Loucy (cell line): Measurements from ENCODE around the gene ABCA10.

Experiments used
- H2AFZ ChIP-seq: fragments of 200-600 bp; sonication (generic); 2 replicates; pipeline ENCODE4 v1.6.0; 2016; ENCODE audit warnings: antibody characterized with exemption, mild to moderate bottlenecking, low read length, moderate library complexity
- H3F3A ChIP-seq: fragments of 200-600 bp; 2 replicates; pipeline ENCODE4 v1.6.0; 2016; ENCODE audit warnings: antibody characterized with exemption, low read depth, mild to moderate bottlenecking
- H3K27me3 ChIP-seq: fragments of 200-600 bp; sonication (generic); 2 replicates; pipeline ENCODE4 v1.6.1; 2014; ENCODE audit warnings: low read length, mild to moderate bottlenecking; ENCODE audit not compliant: insufficient read depth, poor library complexity, severe bottlenecking
- H3K36me3 ChIP-seq: fragments of 200-600 bp; sonication (generic); 2 replicates; pipeline ENCODE4 v1.6.1; 2016; ENCODE audit warnings: low read length; ENCODE audit not compliant: insufficient read depth
- H3K4me1 ChIP-seq: fragments of 200-600 bp; sonication (generic); 2 replicates; pipeline ENCODE4 v1.5.1; 2014; ENCODE audit warnings: low read length, mild to moderate bottlenecking; ENCODE audit not compliant: insufficient read depth, poor library complexity, severe bottlenecking
- H3K4me2 ChIP-seq: fragments of 200-600 bp; sonication (generic); 2 replicates; pipeline ENCODE4 v1.6.0; 2014; ENCODE audit warnings: antibody characterized with exemption, low read length, low read depth, mild to moderate bottlenecking; ENCODE audit not compliant: poor library complexity, severe bottlenecking
- H3K4me3 ChIP-seq: fragments of 200-600 bp; sonication (generic); 2 replicates; pipeline ENCODE4 v1.5.1; 2014; ENCODE audit warnings: low read length, mild to moderate bottlenecking, mixed read lengths; ENCODE audit not compliant: poor library complexity, severe bottlenecking
- H3K79me2 ChIP-seq: fragments of 200-600 bp; sonication (generic); 2 replicates; pipeline ENCODE4 v1.6.1; 2014; ENCODE audit warnings: low read length; ENCODE audit not compliant: insufficient read depth
- H3K9ac ChIP-seq: fragments of 200-600 bp; sonication (generic); 2 replicates; pipeline ENCODE4 v1.6.0; 2014; ENCODE audit warnings: mild to moderate bottlenecking, low read depth, low read length, moderate library complexity; ENCODE audit not compliant: poor library complexity, severe bottlenecking
- H3K9me2 ChIP-seq: fragments of 200-600 bp; sonication (generic); replicated peaks from 2 replicates; pipeline ENCODE4 v1.6.1; 2016; ENCODE audit warnings: low read depth, low read length, mixed read lengths
- H3K9me3 ChIP-seq: fragments of 200-600 bp; sonication (generic); 2 replicates; pipeline ENCODE4 v1.6.1; 2014; ENCODE audit warnings: mild to moderate bottlenecking, antibody characterized with exemption, low read length, low read depth; ENCODE audit not compliant: insufficient read depth
- H4K20me1 ChIP-seq: fragments of 200-600 bp; sonication (generic); 2 replicates; pipeline ENCODE4 v1.6.0; 2014; ENCODE audit warnings: antibody characterized with exemption, low read length, mild to moderate bottlenecking; ENCODE audit not compliant: insufficient read depth, poor library complexity, severe bottlenecking
- EZH2phosphoT487 ChIP-seq: fragments of 200-600 bp; IDR thresholded peaks from 2 replicates; pipeline ENCODE4 v1.6.1; 2018; ENCODE audit warnings: antibody characterized with exemption, mild to moderate bottlenecking, moderate library complexity, borderline replicate concordance
- TF ChIP-seq, protein P1 (sequence below): fragments of 200-600 bp; sonication (generic); conservative IDR thresholded peaks from 2 replicates; pipeline ENCODE4 v1.5.1; 2014; ENCODE audit warnings: mild to moderate bottlenecking, antibody characterized with exemption, low read length

ABCA10 gene

DNA sequence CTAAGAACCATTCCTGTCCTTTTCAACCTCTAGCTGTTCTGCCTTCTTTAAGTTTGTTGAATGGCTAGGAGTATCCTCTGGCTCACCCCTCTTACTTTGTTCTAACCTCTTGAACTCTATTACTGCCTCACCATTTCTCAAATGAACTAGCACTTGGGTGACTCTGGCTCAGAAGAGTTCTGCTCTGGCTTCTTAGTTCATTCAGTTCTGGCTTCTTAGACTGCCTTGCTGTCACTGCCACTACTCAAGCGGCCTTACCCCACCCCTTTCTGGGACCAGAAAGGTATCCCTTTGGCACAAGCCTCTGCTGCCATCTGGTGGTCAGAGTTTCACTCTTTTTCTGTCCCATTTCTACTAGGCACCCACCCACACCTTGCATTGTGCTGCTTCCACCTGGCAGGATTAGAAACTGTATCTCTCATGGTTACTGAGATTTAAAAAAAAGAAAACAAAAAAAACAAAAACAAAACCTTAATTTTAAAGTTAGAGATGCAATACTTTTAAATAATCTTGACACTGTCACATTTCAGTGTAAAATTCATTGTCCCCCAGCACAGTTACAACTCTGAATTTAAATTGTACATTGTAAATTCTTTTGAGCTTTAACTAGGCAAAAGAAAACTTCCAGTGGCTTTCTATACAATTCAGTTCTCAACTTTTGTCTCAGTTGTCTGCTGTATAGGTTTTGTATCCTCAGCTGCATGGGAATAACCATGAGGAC is 6.9 kb upstream of the ABCA10 start:
- Histone ChIP-seq H3K9me3 (no peaks in the 10 kb centered on the region), H3K9me2 (no peaks in the 10 kb centered on the region), H3K4me3 (no peak overlapping the region), H3K27me3 (no peaks in the 10 kb centered on the region), H3K4me1 (no peaks in the 10 kb centered on the region), H3K79me2 (no peaks in the 10 kb centered on the region), H4K20me1 (no peaks in the 10 kb centered on the region), H3F3A (no peaks in the 10 kb centered on the region), H3K4me2 (no peak overlapping the region), H3K36me3 (no peaks in the 10 kb centered on the region), H2AFZ (no peak overlapping the region), H3K9ac (no peak overlapping the region)
- TF ChIP-seq, protein P1, sequence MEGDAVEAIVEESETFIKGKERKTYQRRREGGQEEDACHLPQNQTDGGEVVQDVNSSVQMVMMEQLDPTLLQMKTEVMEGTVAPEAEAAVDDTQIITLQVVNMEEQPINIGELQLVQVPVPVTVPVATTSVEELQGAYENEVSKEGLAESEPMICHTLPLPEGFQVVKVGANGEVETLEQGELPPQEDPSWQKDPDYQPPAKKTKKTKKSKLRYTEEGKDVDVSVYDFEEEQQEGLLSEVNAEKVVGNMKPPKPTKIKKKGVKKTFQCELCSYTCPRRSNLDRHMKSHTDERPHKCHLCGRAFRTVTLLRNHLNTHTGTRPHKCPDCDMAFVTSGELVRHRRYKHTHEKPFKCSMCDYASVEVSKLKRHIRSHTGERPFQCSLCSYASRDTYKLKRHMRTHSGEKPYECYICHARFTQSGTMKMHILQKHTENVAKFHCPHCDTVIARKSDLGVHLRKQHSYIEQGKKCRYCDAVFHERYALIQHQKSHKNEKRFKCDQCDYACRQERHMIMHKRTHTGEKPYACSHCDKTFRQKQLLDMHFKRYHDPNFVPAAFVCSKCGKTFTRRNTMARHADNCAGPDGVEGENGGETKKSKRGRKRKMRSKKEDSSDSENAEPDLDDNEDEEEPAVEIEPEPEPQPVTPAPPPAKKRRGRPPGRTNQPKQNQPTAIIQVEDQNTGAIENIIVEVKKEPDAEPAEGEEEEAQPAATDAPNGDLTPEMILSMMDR = peak; percentile 90
- no peak for TF ChIP-seq EZH2phosphoT487

DNA sequence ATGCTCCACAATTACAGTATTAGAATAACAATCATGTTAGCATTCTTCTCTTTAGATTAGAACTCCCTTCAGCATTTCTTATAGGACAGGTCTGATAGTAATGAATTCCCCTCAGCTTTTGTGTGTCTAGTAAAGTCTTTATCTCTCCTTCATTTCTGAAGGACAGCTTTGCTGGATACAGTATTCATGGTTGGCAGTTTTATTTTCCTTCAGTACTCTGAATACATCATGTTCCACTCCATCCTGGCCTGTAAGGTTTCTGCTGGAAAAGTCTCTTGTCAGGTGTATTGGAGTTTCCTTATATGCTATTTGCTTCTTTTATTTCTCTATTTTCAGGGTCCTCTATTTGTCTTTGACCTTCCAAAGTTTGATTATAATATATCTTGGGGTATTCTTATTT is 4.0 kb upstream of the ABCA10 start:
- Histone ChIP-seq H3K4me1 (no peaks in the 10 kb centered on the region), H3K36me3 (no peaks in the 10 kb centered on the region), H3K9me3 (no peaks in the 10 kb centered on the region), H3F3A (no peaks in the 10 kb centered on the region), H3K27me3 (no peaks in the 10 kb centered on the region), H3K79me2 (no peaks in the 10 kb centered on the region), H2AFZ (no peak overlapping the region), H3K9ac (no peak overlapping the region), H4K20me1 (no peaks in the 10 kb centered on the region), H3K4me2 (no peak overlapping the region), H3K4me3 (no peak overlapping the region), H3K9me2 (no peaks in the 10 kb centered on the region)
- TF ChIP-seq, protein P1 = no peak
- TF ChIP-seq EZH2phosphoT487 = no peak

DNA sequence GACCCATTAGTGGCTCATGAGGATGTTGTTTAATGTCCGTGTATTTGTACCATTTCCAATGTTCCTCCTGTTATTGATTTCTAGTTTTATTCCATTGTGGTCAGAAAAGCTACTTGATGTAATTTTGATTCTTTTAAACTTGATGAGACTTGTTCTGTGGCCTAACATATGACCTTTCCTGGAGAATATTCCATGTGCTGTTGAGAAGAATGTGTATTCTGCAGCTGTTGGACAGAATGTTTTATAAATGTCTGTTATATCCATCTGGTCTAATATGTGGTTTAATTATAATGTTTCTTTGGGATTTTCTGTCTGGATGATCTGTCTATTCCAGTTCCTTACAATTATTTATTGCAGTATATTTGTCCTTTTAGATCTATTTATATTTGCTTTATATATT is 2.9 kb upstream of the ABCA10 start:
- TF ChIP-seq, protein P1 = no peak
- H3K4me1 ChIP-seq = no peaks in the 10 kb centered on the region
- no peaks in the 10 kb centered on the region for H3K27me3 ChIP-seq

More for the DNA sequence above, 2.9 kb upstream of the ABCA10 start:
- Histone ChIP-seq H2AFZ (no peak overlapping the region), H3K9ac (no peak overlapping the region), H3K4me2 (no peak overlapping the region), H4K20me1 (no peaks in the 10 kb centered on the region), H3F3A (no peaks in the 10 kb centered on the region), H3K4me3 (no peak overlapping the region), H3K79me2 (no peaks in the 10 kb centered on the region), H3K9me3 (no peaks in the 10 kb centered on the region), H3K36me3 (no peaks in the 10 kb centered on the region), H3K9me2 (no peaks in the 10 kb centered on the region)
